A673 (cell line): ENCODE data around the gene SWI5. TPM values are rescaled to one million over a fixed set of nuclear protein-coding genes. Genes with fewer than 3 reads are reported as not detected.

Source experiments
- BruUV-seq: library from RNA; stranded (reverse); fragments of 400-500 nt; replicated peaks from 2 replicates; lab custom pipeline; 2021; lab: Mats Ljungman, UMichigan
- CTCF ChIA-PET: fragments of 300-600 bp; sonication (Branson Sonifier 250); formaldehyde crosslinking; loops from one replicate; lab custom pipeline; 2022; ENCODE audit warnings: antibody characterized with exemption; lab: Charles Lee
- POLR2A ChIA-PET: fragments of 300-600 bp; sonication (Branson Sonifier 250); formaldehyde crosslinking; loops from one replicate; lab custom pipeline; 2022; ENCODE audit warnings: antibody characterized with exemption; ENCODE audit not compliant: low non-redundant PET; lab: Charles Lee
- DNase-seq: peaks from one replicate; pipeline ENCODE4 v3.0.0-alpha.2; 2015; ENCODE audit warnings: low spot score
- H3K27ac ChIP-seq: fragments of 200-600 bp; sonication (generic); 2 replicates; pipeline ENCODE4 v1.5.1; 2016; ENCODE audit warnings: mixed run types, low read depth, mild to moderate bottlenecking, mixed read lengths, antibody characterized with exemption, low read length; ENCODE audit not compliant: poor library complexity, severe bottlenecking
- H3K27me3 ChIP-seq: fragments of 200-600 bp; sonication (generic); replicated peaks from 2 replicates; pipeline ENCODE4 v1.6.1; 2017; ENCODE audit warnings: mixed run types, low read depth, mild to moderate bottlenecking, mixed read lengths, antibody characterized with exemption, low read length; ENCODE audit not compliant: insufficient read depth, poor library complexity
- H3K36me3 ChIP-seq: fragments of 200-600 bp; sonication (generic); 2 replicates; pipeline ENCODE4 v1.6.1; 2016; ENCODE audit warnings: mixed run types, mild to moderate bottlenecking, mixed read lengths, antibody characterized with exemption, low read length; ENCODE audit not compliant: insufficient read depth, poor library complexity, severe bottlenecking
- H3K4me1 ChIP-seq: fragments of 200-600 bp; sonication (generic); 2 replicates; pipeline ENCODE4 v1.6.1; 2017; ENCODE audit warnings: mixed run types, mild to moderate bottlenecking, mixed read lengths, antibody characterized with exemption, low read length; ENCODE audit not compliant: insufficient read depth, poor library complexity, severe bottlenecking
- H3K4me3 ChIP-seq: fragments of 200-600 bp; sonication (generic); 2 replicates; pipeline ENCODE4 v1.5.1; 2016; ENCODE audit warnings: low read depth, mixed run types, mild to moderate bottlenecking, mixed read lengths, low read length; ENCODE audit not compliant: poor library complexity, severe bottlenecking
- H3K9me3 ChIP-seq: fragments of 200-600 bp; sonication (generic); 2 replicates; pipeline ENCODE4 v1.6.1; 2016; ENCODE audit warnings: mixed run types, low read depth, mild to moderate bottlenecking, mixed read lengths, antibody characterized with exemption, low read length; ENCODE audit not compliant: poor library complexity, severe bottlenecking
- CTCF ChIP-seq: fragments of 300-800, 200-600 bp; sonication (generic); conservative IDR thresholded peaks from 2 replicates; pipeline ENCODE4 v1.5.1; 2017; ENCODE audit warnings: low read depth, mild to moderate bottlenecking, antibody characterized with exemption, low read length, moderate library complexity, mixed read lengths
- EZH2 ChIP-seq: fragments of 200-600 bp; sonication (generic); IDR thresholded peaks from 2 replicates; pipeline ENCODE4 v1.6.1; 2017; ENCODE audit warnings: borderline replicate concordance, low read depth, mild to moderate bottlenecking, mixed read lengths, antibody characterized with exemption, low read length; ENCODE audit not compliant: poor library complexity, severe bottlenecking
- intact Hi-C: fragments of 100-400 bp; cut with micrococcal nuclease; formaldehyde crosslinking; loops from one replicate; pipeline ENCODE4 v1.10.0; 2022; ENCODE audit not compliant: unreplicated experiment
- total RNA-seq: library from RNA; stranded (reverse); gene quantifications from 2 replicates; pipeline ENCODE4 v1.2.3, GENCODE V29; 2021

SWI5 gene
- total RNA-seq, 1 experiment from 2014 or later = 19.0 TPM

DNA sequence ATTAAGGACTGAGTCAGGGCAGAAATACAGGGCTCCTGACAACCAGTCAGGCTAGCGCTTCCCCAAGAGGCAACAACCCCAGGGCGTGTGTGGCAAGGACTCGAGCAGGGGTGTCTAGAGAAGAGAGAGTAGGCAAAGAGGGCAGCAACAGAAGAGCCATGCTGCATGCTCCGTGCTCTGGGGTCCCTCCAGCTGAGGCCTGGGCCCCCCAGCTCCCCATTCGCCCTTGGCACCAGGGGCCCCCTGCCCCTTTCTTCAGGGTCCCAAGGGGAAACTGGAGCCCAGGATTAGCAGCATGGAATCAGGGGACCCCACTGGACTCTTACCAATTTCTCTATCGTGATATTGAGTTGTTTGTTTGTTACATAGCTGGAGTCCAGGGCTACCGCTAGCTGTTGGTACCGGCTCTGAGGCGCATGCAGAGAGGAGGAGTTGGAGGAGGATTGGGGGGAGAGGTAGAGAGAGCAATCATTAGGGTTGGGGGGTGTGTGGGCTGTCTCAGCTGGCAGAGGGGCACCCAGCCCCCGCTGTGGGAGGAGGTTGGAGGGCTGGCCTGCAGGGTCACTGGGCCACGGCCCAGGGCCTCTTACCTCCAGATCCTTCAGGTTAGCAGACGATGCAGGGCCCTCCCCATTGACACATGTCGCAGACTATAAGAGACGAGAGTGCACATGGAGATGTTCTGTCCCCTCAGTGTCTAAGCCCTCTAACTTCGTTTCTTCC lies 9.0 kb upstream of the SWI5 start:
- no peak for TF ChIP-seq CTCF
- no peak for TF ChIP-seq EZH2
- intact Hi-C loops = no loop called here
- H3K4me1 ChIP-seq = no peaks in the 10 kb centered on the region
- H3K4me3 ChIP-seq = no peak overlapping the region
- ChIA-PET POLR2A (no interaction called here), CTCF (no interaction called here)
- H3K36me3 ChIP-seq = peaks cover 11% of the 10 kb centered on the region
- no peaks in the 10 kb centered on the region for H3K9me3 ChIP-seq
- H3K27me3 ChIP-seq = no peaks in the 10 kb centered on the region
- no peak overlapping the region for H3K27ac ChIP-seq
- BruUV-seq = no TSS peak
- DNase-seq = no peak

DNA sequence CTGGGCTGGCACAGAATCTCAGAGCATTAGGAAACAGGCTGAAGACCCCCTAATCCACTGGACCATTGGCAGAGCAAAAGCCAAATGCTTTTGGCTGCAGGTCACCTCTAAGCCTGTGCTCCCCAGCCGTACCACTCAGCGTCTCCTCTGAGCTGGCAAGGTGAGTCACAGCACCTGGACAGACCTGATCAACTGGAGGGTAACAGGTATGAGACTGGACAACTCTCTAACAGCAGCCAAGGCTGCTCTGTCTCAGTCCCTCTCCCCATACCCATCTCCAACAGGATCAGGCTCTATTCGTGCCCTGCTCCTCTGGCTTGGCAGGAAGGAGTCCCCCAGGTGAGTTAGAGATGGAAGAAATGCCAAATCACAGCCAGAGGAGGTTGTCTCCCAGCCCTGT lies 5.0 kb upstream of the SWI5 start:
- BruUV-seq = no TSS peak
- Histone ChIP-seq H3K27me3 (no peaks in the 10 kb centered on the region), H3K27ac (no peak overlapping the region), H3K4me1 (peaks cover 5% of the 10 kb centered on the region), H3K4me3 (no peak overlapping the region), H3K9me3 (no peaks in the 10 kb centered on the region), H3K36me3 (peaks cover 12% of the 10 kb centered on the region)
- DNase-seq = no peak
- TF ChIP-seq EZH2 = no peak
- TF ChIP-seq CTCF = no peak
- intact Hi-C loops = no loop called here
- CTCF ChIA-PET = no interaction called here
- POLR2A ChIA-PET = no interaction called here

DNA sequence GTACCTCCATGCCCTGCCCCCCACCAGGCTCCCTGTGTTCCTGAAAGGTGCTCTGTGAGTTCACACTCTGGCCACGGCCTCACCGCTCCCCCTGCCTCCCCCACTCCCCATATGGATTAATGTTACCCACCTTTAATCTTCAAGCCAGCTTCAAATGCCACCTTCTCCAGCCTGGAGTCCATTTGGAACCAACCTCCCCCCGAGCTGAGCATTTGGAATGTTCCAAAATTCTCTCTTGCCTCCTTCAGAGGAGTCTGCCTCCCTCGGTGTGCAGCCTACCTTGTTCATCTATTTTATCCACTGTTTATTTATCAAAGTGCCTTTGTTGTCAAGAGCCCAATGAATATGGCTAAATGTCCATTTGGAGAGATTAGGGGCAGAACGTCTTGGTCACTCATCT lies 4.6 kb upstream of the SWI5 start:
- Histone ChIP-seq H3K36me3 (peaks cover 10% of the 10 kb centered on the region), H3K27ac (no peak overlapping the region), H3K4me3 (no peak overlapping the region), H3K9me3 (no peaks in the 10 kb centered on the region), H3K27me3 (no peaks in the 10 kb centered on the region), H3K4me1 (peaks cover 5% of the 10 kb centered on the region)
- BruUV-seq = no TSS peak
- TF ChIP-seq CTCF (no peak), EZH2 (no peak)
- CTCF ChIA-PET = no interaction called here
- intact Hi-C loops = no loop called here
- POLR2A ChIA-PET = no interaction called here
- DNase-seq = no peak
